Measurements from ENCODE around the gene ABCC2.

ABCC2 gene

DNA sequence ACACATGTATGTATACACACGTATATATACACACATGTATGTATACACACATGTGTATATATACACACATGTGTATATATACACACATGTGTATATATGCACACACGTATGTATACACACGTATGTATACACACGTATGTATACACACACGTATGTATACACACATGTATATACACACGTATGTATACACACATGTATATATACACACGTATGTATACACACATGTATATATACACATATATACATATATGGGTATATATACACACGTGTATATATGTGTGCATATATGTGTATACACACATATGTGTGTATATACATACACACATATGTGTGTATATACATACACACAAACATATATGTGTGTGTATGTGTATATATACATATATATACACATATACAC lies 31.7 kb downstream of the ABCC2 start:
- TF ChIP-seq CEBPB (IDR thresholded peaks at IDR 0.05), result no peak
- TF ChIP-seq, protein P1, sequence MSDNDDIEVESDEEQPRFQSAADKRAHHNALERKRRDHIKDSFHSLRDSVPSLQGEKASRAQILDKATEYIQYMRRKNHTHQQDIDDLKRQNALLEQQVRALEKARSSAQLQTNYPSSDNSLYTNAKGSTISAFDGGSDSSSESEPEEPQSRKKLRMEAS (IDR thresholded peaks at IDR 0.05), result no peak
- no peak for TF ChIP-seq EP300 (IDR thresholded peaks at IDR 0.05; ENCODE audit: borderline replicate concordance)
- no peak for TF ChIP-seq TCF12 (IDR thresholded peaks at IDR 0.05; ENCODE audit: low read depth)
- no peak for TF ChIP-seq ZBTB7A (IDR thresholded peaks at IDR 0.05; ENCODE audit: low read depth)
- no peak for TF ChIP-seq EGR1 (IDR thresholded peaks at IDR 0.05)
- no peak for TF ChIP-seq FOXM1 (IDR thresholded peaks at IDR 0.05; ENCODE audit: borderline replicate concordance, low read depth)
- TF ChIP-seq, protein P2, sequence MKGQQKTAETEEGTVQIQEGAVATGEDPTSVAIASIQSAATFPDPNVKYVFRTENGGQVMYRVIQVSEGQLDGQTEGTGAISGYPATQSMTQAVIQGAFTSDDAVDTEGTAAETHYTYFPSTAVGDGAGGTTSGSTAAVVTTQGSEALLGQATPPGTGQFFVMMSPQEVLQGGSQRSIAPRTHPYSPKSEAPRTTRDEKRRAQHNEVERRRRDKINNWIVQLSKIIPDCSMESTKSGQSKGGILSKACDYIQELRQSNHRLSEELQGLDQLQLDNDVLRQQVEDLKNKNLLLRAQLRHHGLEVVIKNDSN (IDR thresholded peaks at IDR 0.05), result no peak
- TF ChIP-seq, protein P3, sequence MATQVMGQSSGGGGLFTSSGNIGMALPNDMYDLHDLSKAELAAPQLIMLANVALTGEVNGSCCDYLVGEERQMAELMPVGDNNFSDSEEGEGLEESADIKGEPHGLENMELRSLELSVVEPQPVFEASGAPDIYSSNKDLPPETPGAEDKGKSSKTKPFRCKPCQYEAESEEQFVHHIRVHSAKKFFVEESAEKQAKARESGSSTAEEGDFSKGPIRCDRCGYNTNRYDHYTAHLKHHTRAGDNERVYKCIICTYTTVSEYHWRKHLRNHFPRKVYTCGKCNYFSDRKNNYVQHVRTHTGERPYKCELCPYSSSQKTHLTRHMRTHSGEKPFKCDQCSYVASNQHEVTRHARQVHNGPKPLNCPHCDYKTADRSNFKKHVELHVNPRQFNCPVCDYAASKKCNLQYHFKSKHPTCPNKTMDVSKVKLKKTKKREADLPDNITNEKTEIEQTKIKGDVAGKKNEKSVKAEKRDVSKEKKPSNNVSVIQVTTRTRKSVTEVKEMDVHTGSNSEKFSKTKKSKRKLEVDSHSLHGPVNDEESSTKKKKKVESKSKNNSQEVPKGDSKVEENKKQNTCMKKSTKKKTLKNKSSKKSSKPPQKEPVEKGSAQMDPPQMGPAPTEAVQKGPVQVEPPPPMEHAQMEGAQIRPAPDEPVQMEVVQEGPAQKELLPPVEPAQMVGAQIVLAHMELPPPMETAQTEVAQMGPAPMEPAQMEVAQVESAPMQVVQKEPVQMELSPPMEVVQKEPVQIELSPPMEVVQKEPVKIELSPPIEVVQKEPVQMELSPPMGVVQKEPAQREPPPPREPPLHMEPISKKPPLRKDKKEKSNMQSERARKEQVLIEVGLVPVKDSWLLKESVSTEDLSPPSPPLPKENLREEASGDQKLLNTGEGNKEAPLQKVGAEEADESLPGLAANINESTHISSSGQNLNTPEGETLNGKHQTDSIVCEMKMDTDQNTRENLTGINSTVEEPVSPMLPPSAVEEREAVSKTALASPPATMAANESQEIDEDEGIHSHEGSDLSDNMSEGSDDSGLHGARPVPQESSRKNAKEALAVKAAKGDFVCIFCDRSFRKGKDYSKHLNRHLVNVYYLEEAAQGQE (IDR thresholded peaks at IDR 0.05; ENCODE audit: low read depth), result no peak
- TF ChIP-seq RAD21 (IDR thresholded peaks at IDR 0.05; ENCODE audit: low read depth), result no peak
- TF ChIP-seq NFIC (IDR thresholded peaks at IDR 0.05), result no peak
- TF ChIP-seq TAF1 (IDR thresholded peaks at IDR 0.05; ENCODE audit: low read depth), result no peak
- no peak for TF ChIP-seq YY1 (IDR thresholded peaks at IDR 0.05; ENCODE audit: low read depth)
- TF ChIP-seq CREB1 (IDR thresholded peaks at IDR 0.05; ENCODE audit: low read depth), result no peak
- no peak for TF ChIP-seq TEAD4 (IDR thresholded peaks at IDR 0.05)

DNA sequence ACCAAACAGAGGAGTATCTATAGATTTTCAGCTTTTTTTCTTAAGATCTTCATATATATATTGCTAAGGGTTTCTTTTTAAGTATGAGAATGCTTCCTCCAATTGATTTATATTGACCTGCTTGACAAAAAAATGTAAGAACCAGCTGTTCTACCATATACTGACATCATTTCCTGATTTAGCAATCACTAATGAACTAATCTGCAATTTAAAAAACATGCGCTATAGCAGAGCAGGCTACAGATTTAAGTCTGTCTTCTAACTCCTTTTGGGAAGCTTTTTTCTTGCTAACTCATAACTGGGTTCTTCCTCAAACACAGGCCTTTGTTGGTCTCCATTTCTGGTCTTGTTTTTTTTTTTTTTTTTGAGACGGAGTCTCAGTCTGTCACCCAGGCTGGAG lies 33.2 kb downstream of the ABCC2 start:
- TF ChIP-seq FOXM1 (IDR thresholded peaks at IDR 0.05; ENCODE audit: borderline replicate concordance, low read depth) (no peak), TAF1 (IDR thresholded peaks at IDR 0.05; ENCODE audit: low read depth) (no peak), ZBTB7A (IDR thresholded peaks at IDR 0.05; ENCODE audit: low read depth) (no peak), NFIC (IDR thresholded peaks at IDR 0.05) (no peak), RAD21 (IDR thresholded peaks at IDR 0.05; ENCODE audit: low read depth) (no peak), CREB1 (IDR thresholded peaks at IDR 0.05; ENCODE audit: low read depth) (no peak), EP300 (IDR thresholded peaks at IDR 0.05; ENCODE audit: borderline replicate concordance) (no peak), EGR1 (IDR thresholded peaks at IDR 0.05) (no peak), TEAD4 (IDR thresholded peaks at IDR 0.05) (no peak)
- TF ChIP-seq, protein P1 (IDR thresholded peaks at IDR 0.05), result no peak
- TF ChIP-seq, protein P2 (IDR thresholded peaks at IDR 0.05), result no peak

DNA sequence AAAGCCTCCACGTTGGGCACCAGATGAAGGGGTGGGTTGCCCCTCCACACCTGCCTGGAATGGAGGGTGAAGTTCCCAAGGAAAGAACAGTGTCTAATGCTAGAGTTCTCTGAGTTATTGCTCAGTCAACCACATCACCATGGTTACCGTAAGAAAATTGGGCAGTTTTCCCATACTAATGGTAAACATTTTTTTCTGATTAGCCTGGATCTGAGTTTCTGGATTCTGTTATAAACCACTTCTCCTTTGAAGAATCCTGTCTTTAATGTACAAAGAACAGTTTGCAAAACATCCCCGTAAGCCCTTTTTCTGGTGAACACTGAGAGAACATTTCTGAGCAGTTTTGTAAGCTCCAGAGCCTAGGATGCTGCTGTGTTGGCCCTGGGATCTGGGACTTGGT lies 45.5 kb downstream of the ABCC2 start:
- no peak for TF ChIP-seq EP300 (IDR thresholded peaks at IDR 0.05; ENCODE audit: borderline replicate concordance)

DNA sequence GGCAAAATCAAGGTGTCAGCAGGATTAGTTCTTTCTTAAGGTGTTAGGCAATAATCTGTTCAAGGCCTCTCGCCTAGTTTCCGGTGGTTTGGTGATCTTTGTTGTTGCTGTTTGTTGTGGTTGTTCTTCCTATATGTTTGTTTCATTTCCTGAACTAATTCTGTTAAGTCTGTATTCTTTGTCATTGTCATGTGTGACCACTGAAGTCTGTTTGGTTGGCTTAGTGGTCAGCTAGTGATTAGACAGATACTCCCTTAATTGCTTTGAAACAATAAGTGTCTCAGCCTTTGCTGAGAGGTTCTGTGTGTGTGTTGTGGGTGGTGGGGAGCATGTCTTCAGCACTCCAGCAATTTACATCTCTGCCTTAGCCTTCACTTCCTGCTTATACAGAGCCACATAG lies 46.0 kb downstream of the ABCC2 start:
- no peak for TF ChIP-seq TEAD4 (IDR thresholded peaks at IDR 0.05)
- no peak for TF ChIP-seq TCF12 (IDR thresholded peaks at IDR 0.05; ENCODE audit: low read depth)
- TF ChIP-seq, protein P3 (IDR thresholded peaks at IDR 0.05; ENCODE audit: low read depth), result no peak
- TF ChIP-seq TAF1 (IDR thresholded peaks at IDR 0.05; ENCODE audit: low read depth), result no peak

DNA sequence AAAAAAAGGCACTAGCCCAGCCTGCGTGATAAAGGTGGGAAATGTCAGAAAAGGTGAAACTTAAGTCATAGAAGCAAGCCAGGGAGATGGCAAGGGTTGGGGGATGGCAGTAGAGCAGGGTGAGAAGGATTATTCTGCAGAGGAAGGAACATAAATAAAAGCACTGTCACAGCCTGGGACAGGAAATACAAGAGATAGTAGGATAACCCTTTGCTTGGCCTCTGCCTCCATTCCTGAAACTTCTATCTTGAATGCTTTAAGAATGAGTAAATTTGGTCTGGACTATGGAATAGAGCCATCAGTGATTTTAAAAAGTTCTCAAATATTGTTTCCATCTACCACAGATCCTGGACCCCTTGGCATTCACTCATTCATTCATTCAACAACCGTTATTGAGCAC lies 50.0 kb downstream of the ABCC2 start:
- TF ChIP-seq TEAD4 (IDR thresholded peaks at IDR 0.05), result no peak
- TF ChIP-seq, protein P2 (IDR thresholded peaks at IDR 0.05), result no peak
- TF ChIP-seq FOXM1 (IDR thresholded peaks at IDR 0.05; ENCODE audit: borderline replicate concordance, low read depth), result no peak
- TF ChIP-seq TCF12 (IDR thresholded peaks at IDR 0.05; ENCODE audit: low read depth), result no peak
- TF ChIP-seq EP300 (IDR thresholded peaks at IDR 0.05; ENCODE audit: borderline replicate concordance), result no peak
- TF ChIP-seq CEBPB (IDR thresholded peaks at IDR 0.05), result no peak

DNA sequence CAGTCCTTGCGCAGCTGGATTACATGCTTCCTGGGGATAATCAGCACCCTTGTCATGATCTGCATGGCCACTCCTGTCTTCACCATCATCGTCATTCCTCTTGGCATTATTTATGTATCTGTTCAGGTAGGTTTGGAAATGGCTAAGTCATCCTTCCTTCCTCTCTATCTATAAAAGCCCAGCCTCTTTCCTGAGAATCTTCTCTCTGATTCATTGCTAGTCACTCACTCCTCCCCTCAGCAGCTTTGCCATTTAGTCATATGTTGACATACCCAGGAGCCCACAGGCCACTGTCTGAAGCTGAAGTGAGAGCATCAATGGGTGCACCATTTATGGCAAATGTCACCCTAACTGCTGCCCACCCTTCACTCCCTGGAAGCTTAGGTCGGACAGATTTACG lies 52.0 kb downstream of the ABCC2 start:
- TF ChIP-seq TAF1 (IDR thresholded peaks at IDR 0.05; ENCODE audit: low read depth), result no peak
- TF ChIP-seq, protein P3 (IDR thresholded peaks at IDR 0.05; ENCODE audit: low read depth), result no peak
- TF ChIP-seq TEAD4 (IDR thresholded peaks at IDR 0.05), result no peak
- no peak for TF ChIP-seq YY1 (IDR thresholded peaks at IDR 0.05; ENCODE audit: low read depth)
- no peak for TF ChIP-seq FOXM1 (IDR thresholded peaks at IDR 0.05; ENCODE audit: borderline replicate concordance, low read depth)
- TF ChIP-seq, protein P1 (IDR thresholded peaks at IDR 0.05), result no peak
- no peak for TF ChIP-seq ZBTB7A (IDR thresholded peaks at IDR 0.05; ENCODE audit: low read depth)
- TF ChIP-seq, protein P2 (IDR thresholded peaks at IDR 0.05), result no peak
- no peak for TF ChIP-seq CEBPB (IDR thresholded peaks at IDR 0.05)
- no peak for TF ChIP-seq EP300 (IDR thresholded peaks at IDR 0.05; ENCODE audit: borderline replicate concordance)
- no peak for TF ChIP-seq TCF12 (IDR thresholded peaks at IDR 0.05; ENCODE audit: low read depth)
